ENCODE data around the gene CUL1.

DNA sequence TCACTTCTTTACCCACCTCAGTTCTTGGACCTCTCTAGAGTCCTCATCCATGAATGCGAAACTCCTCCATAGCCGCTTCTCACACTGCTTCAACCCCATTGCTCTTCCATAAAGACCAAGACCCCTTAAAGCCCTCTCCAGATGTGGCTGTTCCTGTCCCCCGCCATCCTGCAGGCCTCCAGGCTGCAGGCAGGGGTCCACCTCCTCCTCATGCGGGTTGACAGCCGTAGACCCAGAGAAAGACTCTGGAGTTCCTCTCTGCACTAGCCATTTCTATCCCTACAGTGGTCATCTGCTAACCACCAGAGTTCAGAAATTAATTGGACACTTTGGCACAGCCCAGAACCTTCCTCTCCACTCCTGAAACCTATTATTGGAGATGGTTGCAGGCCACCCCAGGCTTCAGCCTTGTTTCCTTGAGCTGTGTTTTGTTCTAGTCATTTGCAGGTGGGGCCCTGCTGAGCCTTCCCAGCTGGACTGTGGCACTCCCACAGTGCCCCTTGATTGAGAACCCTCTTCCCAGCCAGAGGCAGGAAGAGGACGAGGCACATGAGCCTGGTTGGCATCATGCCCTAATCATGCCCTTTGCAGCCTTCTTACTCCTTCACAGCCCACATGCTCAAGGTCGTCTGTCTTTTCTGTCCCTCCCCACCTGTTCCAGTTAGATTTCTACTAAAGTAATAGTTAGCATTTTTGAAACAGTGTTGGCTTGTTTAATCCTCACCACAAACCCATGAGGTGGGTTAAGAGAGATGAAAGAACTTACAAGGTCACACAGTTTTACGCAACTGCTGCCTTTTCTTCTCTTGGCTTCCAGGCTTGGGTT, 23.9 kb downstream of the CUL1 start:
- TF ChIP-seq, protein P1, sequence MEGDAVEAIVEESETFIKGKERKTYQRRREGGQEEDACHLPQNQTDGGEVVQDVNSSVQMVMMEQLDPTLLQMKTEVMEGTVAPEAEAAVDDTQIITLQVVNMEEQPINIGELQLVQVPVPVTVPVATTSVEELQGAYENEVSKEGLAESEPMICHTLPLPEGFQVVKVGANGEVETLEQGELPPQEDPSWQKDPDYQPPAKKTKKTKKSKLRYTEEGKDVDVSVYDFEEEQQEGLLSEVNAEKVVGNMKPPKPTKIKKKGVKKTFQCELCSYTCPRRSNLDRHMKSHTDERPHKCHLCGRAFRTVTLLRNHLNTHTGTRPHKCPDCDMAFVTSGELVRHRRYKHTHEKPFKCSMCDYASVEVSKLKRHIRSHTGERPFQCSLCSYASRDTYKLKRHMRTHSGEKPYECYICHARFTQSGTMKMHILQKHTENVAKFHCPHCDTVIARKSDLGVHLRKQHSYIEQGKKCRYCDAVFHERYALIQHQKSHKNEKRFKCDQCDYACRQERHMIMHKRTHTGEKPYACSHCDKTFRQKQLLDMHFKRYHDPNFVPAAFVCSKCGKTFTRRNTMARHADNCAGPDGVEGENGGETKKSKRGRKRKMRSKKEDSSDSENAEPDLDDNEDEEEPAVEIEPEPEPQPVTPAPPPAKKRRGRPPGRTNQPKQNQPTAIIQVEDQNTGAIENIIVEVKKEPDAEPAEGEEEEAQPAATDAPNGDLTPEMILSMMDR (IDR thresholded peaks at IDR 0.05), result no peak
- TF ChIP-seq POLR2A (IDR thresholded peaks at IDR 0.05), result no peak

All from uterus (tissue), 2 donors.